ENCODE measurements around the gene SLC5A10.

DNA sequence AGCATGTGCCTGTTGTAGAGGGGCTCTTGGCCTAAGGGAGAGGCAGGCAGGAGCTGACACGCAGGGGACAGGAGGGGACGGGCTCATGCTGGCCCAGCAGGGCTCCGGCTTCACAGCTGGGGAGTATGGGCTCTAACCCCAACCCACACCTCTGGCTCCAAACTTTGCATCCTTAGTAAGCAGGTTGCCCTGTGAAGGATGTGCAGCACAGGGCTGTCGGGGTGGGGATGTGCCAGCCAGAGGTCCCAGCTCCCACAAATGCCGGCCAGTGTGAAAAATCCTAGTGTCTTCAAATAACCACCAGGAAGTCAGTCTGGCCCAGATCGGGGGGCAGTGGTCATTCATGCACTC lies 66.6 kb downstream of the SLC5A10 start:
- TF ChIP-seq POLR2AphosphoS5 (IDR thresholded peaks at IDR 0.05) (no peak), CTCF (IDR thresholded peaks at IDR 0.05; ENCODE audit: poor library complexity, severe bottlenecking) (no peak), MXI1 (conservative IDR thresholded peaks at IDR 0.05; ENCODE audit: poor library complexity, severe bottlenecking) (no peak), TAF1 (IDR thresholded peaks at IDR 0.05; ENCODE audit: low read depth) (no peak), RAD21 (conservative IDR thresholded peaks at IDR 0.05) (no peak), EZH2 (IDR thresholded peaks at IDR 0.05; ENCODE audit: borderline replicate concordance, insufficient read depth, low read length, poor library complexity, severe bottlenecking) (no peak)
- TF ChIP-seq, protein P1, sequence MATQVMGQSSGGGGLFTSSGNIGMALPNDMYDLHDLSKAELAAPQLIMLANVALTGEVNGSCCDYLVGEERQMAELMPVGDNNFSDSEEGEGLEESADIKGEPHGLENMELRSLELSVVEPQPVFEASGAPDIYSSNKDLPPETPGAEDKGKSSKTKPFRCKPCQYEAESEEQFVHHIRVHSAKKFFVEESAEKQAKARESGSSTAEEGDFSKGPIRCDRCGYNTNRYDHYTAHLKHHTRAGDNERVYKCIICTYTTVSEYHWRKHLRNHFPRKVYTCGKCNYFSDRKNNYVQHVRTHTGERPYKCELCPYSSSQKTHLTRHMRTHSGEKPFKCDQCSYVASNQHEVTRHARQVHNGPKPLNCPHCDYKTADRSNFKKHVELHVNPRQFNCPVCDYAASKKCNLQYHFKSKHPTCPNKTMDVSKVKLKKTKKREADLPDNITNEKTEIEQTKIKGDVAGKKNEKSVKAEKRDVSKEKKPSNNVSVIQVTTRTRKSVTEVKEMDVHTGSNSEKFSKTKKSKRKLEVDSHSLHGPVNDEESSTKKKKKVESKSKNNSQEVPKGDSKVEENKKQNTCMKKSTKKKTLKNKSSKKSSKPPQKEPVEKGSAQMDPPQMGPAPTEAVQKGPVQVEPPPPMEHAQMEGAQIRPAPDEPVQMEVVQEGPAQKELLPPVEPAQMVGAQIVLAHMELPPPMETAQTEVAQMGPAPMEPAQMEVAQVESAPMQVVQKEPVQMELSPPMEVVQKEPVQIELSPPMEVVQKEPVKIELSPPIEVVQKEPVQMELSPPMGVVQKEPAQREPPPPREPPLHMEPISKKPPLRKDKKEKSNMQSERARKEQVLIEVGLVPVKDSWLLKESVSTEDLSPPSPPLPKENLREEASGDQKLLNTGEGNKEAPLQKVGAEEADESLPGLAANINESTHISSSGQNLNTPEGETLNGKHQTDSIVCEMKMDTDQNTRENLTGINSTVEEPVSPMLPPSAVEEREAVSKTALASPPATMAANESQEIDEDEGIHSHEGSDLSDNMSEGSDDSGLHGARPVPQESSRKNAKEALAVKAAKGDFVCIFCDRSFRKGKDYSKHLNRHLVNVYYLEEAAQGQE (IDR thresholded peaks at IDR 0.05; ENCODE audit: borderline replicate concordance): no peak

Data from neural cell (in vitro differentiated cells).